GM12872 (cell line): Measurements from ENCODE around the gene FREM2.

Experiments
- TF ChIP-seq, protein P1 (sequence below): IDR thresholded peaks from 3 replicates; pipeline ENCODE4 v1.5.1; 2011; ENCODE audit warnings: low read depth, mild to moderate bottlenecking, low read length, moderate library complexity; ENCODE audit not compliant: insufficient read depth

FREM2 gene

DNA sequence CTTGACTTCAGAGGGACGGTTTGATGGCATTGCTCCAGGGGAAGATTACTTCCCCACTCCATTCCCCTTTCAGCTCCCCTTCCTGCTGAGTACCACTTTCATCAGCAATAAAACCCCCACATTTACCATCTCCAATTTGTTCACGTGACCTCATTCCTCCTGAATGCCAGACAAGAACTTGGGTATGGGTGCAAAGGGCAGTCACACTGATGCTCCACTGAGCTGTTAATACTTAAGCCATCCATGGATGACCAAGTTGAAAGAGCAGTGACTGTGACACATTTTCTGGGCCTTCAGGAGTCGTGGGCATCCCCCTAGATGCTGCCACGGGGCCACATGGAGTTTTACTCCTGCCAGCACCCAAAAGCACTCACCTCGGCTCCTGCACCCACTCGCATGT is 210.6 kb downstream of the FREM2 start:
- TF ChIP-seq, protein P1, sequence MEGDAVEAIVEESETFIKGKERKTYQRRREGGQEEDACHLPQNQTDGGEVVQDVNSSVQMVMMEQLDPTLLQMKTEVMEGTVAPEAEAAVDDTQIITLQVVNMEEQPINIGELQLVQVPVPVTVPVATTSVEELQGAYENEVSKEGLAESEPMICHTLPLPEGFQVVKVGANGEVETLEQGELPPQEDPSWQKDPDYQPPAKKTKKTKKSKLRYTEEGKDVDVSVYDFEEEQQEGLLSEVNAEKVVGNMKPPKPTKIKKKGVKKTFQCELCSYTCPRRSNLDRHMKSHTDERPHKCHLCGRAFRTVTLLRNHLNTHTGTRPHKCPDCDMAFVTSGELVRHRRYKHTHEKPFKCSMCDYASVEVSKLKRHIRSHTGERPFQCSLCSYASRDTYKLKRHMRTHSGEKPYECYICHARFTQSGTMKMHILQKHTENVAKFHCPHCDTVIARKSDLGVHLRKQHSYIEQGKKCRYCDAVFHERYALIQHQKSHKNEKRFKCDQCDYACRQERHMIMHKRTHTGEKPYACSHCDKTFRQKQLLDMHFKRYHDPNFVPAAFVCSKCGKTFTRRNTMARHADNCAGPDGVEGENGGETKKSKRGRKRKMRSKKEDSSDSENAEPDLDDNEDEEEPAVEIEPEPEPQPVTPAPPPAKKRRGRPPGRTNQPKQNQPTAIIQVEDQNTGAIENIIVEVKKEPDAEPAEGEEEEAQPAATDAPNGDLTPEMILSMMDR: no peak

DNA sequence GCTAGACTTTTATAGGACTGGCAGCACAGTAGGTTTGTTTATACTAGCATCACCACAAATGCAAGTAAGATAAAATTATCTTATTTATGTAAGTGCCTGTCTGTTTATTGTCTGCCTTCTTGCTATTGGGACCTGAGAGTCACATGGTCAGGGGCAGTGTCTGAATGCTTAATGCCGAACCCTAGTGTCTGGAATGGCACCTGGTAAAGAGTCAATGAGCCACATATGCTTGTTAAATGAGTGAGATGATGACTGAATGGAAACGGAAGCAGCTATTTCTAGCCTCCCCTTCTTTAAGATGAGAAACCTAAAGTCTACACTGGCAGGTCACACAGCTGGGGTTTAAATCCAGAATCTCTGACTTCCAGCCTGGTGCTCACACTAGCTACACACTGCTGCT is 211.6 kb downstream of the FREM2 start:
- TF ChIP-seq, protein P1: no peak

DNA sequence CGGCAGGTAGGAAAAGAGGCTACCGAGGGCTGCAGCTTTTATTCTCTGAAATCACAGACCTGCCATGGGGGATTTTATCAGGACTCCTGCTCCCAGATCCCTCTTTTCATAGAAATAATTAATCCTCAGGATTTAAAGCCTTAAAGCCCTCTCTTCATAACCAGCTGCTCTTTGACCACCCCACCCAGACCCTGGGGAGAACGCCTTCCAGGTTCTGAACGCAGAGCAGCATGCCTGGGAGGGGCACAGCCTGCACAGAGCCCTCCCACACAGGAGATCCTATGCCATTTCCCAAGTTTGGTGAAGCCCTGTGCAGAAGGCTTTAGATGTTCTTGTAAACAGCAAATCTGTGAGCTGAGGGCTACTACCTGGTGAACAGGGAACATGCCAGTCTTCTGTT is 212.7 kb downstream of the FREM2 start:
- TF ChIP-seq, protein P1: no peak

DNA sequence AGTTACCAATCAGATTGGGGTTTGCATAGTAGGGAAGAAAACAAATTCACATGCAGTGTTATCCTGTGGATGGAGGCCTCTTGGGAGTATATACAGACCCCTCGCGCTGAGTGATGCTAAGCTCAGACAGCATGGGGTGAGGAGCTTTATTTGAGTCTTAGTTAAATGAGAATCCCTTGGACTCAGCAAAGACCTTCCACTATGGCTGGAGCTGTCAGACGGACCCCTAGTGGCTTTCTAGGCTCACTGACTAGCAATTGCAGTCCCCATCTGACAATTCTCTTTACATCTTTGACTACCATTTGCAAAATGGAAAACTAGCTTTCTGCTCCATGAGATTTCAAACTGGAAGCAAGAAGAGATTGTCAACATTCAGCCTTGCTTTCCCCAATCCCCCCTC is 213.3 kb downstream of the FREM2 start:
- TF ChIP-seq, protein P1: peak; percentile 42

DNA sequence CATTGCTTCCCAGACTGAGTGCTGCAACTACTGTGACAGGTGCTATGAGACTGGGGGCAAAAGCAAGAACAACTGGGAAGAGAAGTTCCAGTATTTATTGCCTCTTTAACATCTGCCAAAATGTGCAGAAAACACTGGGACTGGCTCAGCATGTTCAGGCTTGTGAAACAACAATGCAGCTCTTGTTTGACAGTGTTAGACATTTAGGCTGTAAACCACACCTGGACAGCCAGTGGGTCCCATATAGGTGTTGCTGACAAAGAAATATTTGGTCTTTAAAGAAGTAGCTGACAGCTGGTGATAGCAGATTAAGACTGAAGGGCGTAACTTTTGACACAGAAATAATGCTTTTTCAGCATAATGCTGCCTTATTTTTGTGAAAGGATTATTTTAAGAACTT is 215.7 kb downstream of the FREM2 start:
- TF ChIP-seq, protein P1: no peak

DNA sequence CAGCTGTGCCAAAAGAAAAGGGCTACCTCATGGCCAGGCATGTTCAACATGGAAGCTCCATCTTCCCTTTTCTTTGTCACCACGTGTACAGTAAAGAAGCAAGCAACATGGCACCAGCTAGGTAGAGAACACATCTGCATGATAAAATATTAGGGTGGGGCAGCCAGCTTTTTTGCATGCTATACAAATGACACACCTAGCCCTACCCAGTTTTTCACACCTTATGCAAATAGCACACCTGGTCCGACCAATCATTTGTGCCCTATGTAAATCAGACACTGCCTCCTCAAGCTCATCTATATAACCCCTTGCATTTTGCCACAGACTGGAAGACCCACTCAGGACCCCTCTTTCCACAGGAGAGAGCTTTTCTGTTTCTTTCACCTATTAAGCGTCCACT is 218.2 kb downstream of the FREM2 start:
- TF ChIP-seq, protein P1: no peak

DNA sequence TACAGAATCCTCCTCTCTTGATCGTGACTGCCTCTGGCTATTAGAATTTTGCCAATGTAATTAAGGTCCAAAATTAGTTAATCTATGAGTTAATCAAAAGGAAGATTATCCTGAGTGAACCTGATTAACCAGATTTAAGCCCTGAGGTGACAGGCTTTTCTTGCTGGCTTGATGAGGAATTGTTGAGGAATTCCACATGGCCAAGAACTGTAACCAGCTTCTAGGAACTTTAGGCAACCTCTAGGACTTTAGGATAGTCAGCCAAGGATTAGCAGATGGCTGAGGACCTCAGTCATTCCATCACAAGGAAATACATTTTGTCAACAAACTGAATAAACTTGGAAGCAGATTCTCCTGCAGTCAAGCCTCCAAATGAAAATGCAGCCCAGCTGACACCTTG is 219.0 kb downstream of the FREM2 start:
- TF ChIP-seq, protein P1: no peak

DNA sequence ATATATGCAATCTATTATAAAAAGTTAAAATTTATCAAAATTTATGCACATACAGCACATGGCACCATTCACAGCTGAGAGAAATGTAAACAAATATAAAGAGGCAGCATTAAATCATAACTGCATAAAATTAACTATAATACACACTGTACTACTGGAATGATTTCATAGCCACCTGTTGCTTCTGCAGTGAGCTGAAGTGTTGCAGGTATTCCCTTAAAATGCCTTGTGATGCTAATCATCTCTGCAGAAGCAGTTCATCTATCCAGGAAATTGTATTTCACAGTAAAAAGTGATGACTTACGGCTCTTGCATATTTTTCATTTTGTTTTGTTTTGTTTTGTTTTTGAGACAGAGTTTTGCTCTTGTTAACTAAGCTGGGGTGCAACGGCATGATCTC is 221.7 kb downstream of the FREM2 start:
- TF ChIP-seq, protein P1: no peak
